Spleen (tissue), 7 donors: Measurements from ENCODE around the gene NRG3.

Experiments
- POLR2A ChIP-seq, 3 donors: fragments of 450-650 bp; IDR thresholded peaks; one replicate each; pipeline ENCODE4 v1.5.1; 2017; ENCODE audit warnings: antibody characterized with exemption in 3 of 3, mild to moderate bottlenecking in 1 of 3
- POLR2AphosphoS5 ChIP-seq, 3 donors: sonication (generic); formaldehyde crosslinking; IDR thresholded peaks; one replicate each; pipeline ENCODE4 v1.5.1; 2017; ENCODE audit warnings: antibody characterized with exemption in 3 of 3
- TF ChIP-seq, protein P1 (sequence below), 11 experiments: fragments of 200-600 bp in 7 of 11; fragments of 450-650 bp in 4 of 11; sonication (generic) in 4 of 11; IDR thresholded peaks in 8 of 11; conservative IDR thresholded peaks in 3 of 11; 1 replicate in 7 of 11; 2 replicates in 4 of 11; pipeline versions ENCODE4 v1.4.0 to v1.8.0; 2016 to 2021; ENCODE audit warnings: antibody characterized with exemption in 11 of 11, inconsistent platforms in 4 of 11, mild to moderate bottlenecking in 1 of 11
- donor health status: DM: no; HTN: no; CAD: no; lungs with moderate emphysema.
- donor health status: DM: no; HTN: no; CAD: no.
- donor health status: DM: no; HTN: no; CAD: no.

DNA sequence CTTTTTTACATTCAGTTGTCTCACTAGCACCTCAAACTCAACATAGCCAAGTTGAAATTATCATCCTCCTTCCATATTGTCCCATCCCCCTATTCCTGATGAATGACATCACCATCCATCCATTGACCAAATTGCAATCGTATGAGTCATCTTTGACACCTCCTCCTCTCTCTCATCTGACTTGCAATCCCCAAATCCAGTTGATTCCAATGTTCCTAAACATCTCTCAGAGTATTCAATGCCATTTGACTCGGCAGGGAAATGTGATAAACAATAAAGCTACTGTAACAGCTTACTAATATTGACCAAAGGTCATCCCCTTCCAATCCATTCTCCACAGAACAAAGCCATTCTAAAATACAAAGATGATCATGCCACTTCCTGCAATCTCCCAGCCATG, 1047.8 kb downstream of the NRG3 start:
- TF ChIP-seq, protein P1, sequence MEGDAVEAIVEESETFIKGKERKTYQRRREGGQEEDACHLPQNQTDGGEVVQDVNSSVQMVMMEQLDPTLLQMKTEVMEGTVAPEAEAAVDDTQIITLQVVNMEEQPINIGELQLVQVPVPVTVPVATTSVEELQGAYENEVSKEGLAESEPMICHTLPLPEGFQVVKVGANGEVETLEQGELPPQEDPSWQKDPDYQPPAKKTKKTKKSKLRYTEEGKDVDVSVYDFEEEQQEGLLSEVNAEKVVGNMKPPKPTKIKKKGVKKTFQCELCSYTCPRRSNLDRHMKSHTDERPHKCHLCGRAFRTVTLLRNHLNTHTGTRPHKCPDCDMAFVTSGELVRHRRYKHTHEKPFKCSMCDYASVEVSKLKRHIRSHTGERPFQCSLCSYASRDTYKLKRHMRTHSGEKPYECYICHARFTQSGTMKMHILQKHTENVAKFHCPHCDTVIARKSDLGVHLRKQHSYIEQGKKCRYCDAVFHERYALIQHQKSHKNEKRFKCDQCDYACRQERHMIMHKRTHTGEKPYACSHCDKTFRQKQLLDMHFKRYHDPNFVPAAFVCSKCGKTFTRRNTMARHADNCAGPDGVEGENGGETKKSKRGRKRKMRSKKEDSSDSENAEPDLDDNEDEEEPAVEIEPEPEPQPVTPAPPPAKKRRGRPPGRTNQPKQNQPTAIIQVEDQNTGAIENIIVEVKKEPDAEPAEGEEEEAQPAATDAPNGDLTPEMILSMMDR (IDR thresholded peaks at IDR 0.05 in 8 of 11, conservative IDR thresholded peaks at IDR 0.05 in 3 of 11) = no peak
- no peak for TF ChIP-seq POLR2A (IDR thresholded peaks at IDR 0.05)
- TF ChIP-seq POLR2AphosphoS5 (IDR thresholded peaks at IDR 0.05) = no peak
